Heart left ventricle (tissue), 16 donors: ENCODE results near the gene SLC8B1. TPM values are rescaled to one million over a fixed set of nuclear protein-coding genes. Genes with fewer than 3 reads are reported as not detected.
"Not testable (repeated sequence)": the region's sequence is repeated elsewhere in the genome, so short reads cannot be mapped to it uniquely, and the experiment has no call there.

Experiments
- ATAC-seq, 4 donors: fragments of 200-7000 bp; cut with Tn5 transposase; one replicate each; pipeline ENCODE4 v1.9.1; 2020 to 2022; ENCODE audit warnings: moderate library complexity in 4 of 4, mild to moderate bottlenecking in 3 of 4, moderate number of reproducible peaks in 1 of 4
- DNase-seq, 5 donors: peaks; one replicate each; pipeline ENCODE4 v3.0.0-alpha.2; 2020
- H3K27ac ChIP-seq, 12 donors: fragments of 200-600 bp; sonication (generic) in 4 of 12; one replicate each; pipeline versions ENCODE4 v1.5.0 to v1.8.0; 2016 to 2022; ENCODE audit warnings: mild to moderate bottlenecking in 2 of 12
- H3K27me3 ChIP-seq, 9 donors: fragments of 200-600 bp; sonication (generic) in 2 of 9; one replicate each; pipeline versions ENCODE4 v1.5.1 to v1.8.0; 2016 to 2022; ENCODE audit warnings: mild to moderate bottlenecking in 3 of 9
- H3K36me3 ChIP-seq, 9 donors: fragments of 200-600 bp; sonication (generic) in 2 of 9; one replicate each; pipeline versions ENCODE4 v1.5.0 to v1.8.0; 2018 to 2022; ENCODE audit warnings: mild to moderate bottlenecking in 2 of 9
- H3K4me1 ChIP-seq, 12 donors: fragments of 200-600 bp; sonication (generic) in 4 of 12; one replicate each; pipeline versions ENCODE4 v1.5.0 to v1.8.0; 2016 to 2022; ENCODE audit warnings: mild to moderate bottlenecking in 3 of 12
- H3K4me3 ChIP-seq, 12 donors: fragments of 200-600 bp; sonication (generic) in 4 of 12; one replicate each; pipeline versions ENCODE4 v1.5.0 to v1.8.0; 2017 to 2022; ENCODE audit warnings: mild to moderate bottlenecking in 9 of 12, moderate library complexity in 4 of 12
- H3K9me3 ChIP-seq, 12 donors: fragments of 200-600 bp; sonication (generic) in 4 of 12; one replicate each; pipeline versions ENCODE4 v1.5.0 to v1.8.0; 2016 to 2022; ENCODE audit warnings: mild to moderate bottlenecking in 1 of 12
- CTCF ChIP-seq, 12 donors: fragments of 200-600 bp; sonication (generic) in 4 of 12; IDR thresholded peaks; one replicate each; pipeline versions ENCODE4 v1.5.0 to v1.8.0; 2018 to 2022; ENCODE audit warnings: antibody characterized with exemption in 12 of 12, mild to moderate bottlenecking in 5 of 12
- POLR2A ChIP-seq, 2 donors: fragments of 450-650 bp; IDR thresholded peaks; one replicate each; pipeline ENCODE4 v1.6.1; 2017; ENCODE audit warnings: antibody characterized with exemption in 2 of 2, mild to moderate bottlenecking in 2 of 2, moderate library complexity in 2 of 2
- WGBS, 4 donors: extraction: QIAGEN DNeasy Blood & Tissue Kit in 2 of 4; methylation state at CpG; one replicate each; pipeline versions ENCODE4 v1.1.5 to v1.1.7; 2013 to 2018; 5-methylcytosine and 5-hydroxymethylcytosine counted together
- intact Hi-C, 10 donors: fragments of 100-400 bp; cut with DNase I; formaldehyde crosslinking; loops; one replicate each; pipeline versions ENCODE4 v1.11.1 to v1.14.2; 2022
- polyA plus RNA-seq, 2 donors: library from polyadenylated mRNA; stranded (reverse); fragments of 200-250 nt; gene quantifications; one replicate each; pipeline ENCODE4 v1.2.3, GENCODE V29; 2013
- total RNA-seq, 9 donors: library from RNA; depleted of rRNA in 2 of 9; stranded (reverse); fragments of >200 nt in 2 of 9; fragmentation: NEBNext Ultra II Directional in 3 of 9; extraction: Animal tissue kit (Norgen Biotek cat#: 25700) in 3 of 9; gene quantifications; one replicate each; pipeline versions ENCODE4 v1.1.0 to v1.2.4, GENCODE V29; 2016 to 2023
- donor health status: ischemic (EF 13 %, LVEDD 7.1; RV severe dilation, severe dysfunction).
- donor health status: healthy with polysubstance abuse.
- donor health status: DM: no; HTN: yes; CAD: no.
- donor health status: DM: no; HTN: no; CAD: no.
- donor health status: ischemic (EF 25% LVEDD 6.9; RV normal size, moderate dysfunction).
- donor health status: ischemic (EF 25% LVEDD 5.7; RV mildly dilated, moderate dysfunction).
- donor health status: healthy.
- donor health status: DM: yes; HTN: yes; CAD: no.
- donor health status: ischemic (EF 35%, LVEDD 5.7; RV mildly dilated, moderate dysfunction).
- donor health status: nonischemic (EF 11% LVEDD 7.7; RV severe dilation, severe dysfunction).
- donor health status: DM: yes; HTN: yes; CAD: no.
- donor health status: PGD.
- donor health status: ischemic (EF 29% LVEDD 5.4; RV normal size, mild dysfunction).
- donor health status: nonischemic (EF 23%, LVEDD 6.1; RV moderate dilation, normal function).

Gene SLC8B1
- total and polyA plus RNA-seq, 11 donors, result 8.8 to 33.2 (median 11.1) TPM

DNA sequence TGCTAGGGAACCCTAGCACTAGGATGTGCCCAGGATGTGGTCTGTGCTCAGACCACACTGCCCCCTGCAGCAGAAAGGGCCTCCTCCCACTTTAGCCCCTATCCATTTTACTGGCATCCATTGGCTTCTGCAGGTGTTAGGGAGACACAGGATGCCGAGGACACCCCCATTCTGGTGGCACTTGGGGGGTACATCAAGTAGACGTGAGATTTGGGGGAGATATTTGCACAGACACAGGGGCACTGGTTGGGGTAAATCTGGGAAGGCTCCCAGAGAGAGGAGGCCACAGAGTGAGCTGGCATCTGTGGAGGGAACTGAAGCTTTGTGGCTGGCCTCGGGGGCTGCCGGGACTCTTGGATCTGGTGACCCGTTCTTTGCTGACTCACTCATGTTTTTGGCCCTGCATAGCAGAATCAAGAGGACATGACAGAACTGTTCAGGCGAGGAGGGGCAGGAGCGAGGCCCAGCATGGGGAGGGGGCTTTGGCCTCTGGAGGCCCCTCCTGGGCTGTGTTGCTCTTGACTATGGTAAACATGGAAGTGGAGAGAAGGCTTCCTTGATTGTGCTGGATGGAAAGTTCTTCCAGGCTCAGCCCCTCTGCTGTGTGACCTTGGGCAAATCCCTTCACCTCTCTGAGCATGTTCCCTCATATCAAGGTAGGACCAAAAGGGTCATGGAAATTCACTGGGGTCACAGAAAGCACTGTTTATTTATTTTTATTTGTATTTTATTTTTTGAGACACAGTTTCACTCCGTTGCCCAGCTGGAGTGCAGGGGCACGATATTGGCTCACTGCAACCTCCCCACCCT is 25.2 kb upstream of the SLC8B1 start:
- H3K4me3 ChIP-seq, result peak overlapping the region in 8 of 12 donors; percentile 69 to 94 (median 78)
- DNase-seq (no peak), ATAC-seq (no peak)
- intact Hi-C loops, result loop anchor here in 4 of 10 donors (2.0 to 5.0 kb wide), 3 partner anchors 25 to 173 kb away; partner anchors contain the start of genes SLC8B1 (in 3 of the 4), DDX54 (in 1 of the 4) and RITA1 (in 1 of the 4)
- peaks cover 0 to 18% (median 0%) of the 10 kb centered on the region in 9 donors for H3K36me3 ChIP-seq
- TF ChIP-seq POLR2A (IDR thresholded peaks at IDR 0.05), result no peak
- TF ChIP-seq CTCF (IDR thresholded peaks at IDR 0.05), result peak in 1 of 12 donors; percentile 10
- H3K27me3 ChIP-seq, result no peaks in the 10 kb centered on the region
- H3K27ac ChIP-seq, result peak overlapping the region in 6 of 12 donors; percentile 20 to 93 (median 86)
- 69 to 76% (median 73%) methylated on average over 9 of the region's 9 CpGs for WGBS, 4 donors
- H3K4me1 ChIP-seq, result peaks cover 0 to 38% (median 10%) of the 10 kb centered on the region in 12 donors
- no peaks in the 10 kb centered on the region for H3K9me3 ChIP-seq

DNA sequence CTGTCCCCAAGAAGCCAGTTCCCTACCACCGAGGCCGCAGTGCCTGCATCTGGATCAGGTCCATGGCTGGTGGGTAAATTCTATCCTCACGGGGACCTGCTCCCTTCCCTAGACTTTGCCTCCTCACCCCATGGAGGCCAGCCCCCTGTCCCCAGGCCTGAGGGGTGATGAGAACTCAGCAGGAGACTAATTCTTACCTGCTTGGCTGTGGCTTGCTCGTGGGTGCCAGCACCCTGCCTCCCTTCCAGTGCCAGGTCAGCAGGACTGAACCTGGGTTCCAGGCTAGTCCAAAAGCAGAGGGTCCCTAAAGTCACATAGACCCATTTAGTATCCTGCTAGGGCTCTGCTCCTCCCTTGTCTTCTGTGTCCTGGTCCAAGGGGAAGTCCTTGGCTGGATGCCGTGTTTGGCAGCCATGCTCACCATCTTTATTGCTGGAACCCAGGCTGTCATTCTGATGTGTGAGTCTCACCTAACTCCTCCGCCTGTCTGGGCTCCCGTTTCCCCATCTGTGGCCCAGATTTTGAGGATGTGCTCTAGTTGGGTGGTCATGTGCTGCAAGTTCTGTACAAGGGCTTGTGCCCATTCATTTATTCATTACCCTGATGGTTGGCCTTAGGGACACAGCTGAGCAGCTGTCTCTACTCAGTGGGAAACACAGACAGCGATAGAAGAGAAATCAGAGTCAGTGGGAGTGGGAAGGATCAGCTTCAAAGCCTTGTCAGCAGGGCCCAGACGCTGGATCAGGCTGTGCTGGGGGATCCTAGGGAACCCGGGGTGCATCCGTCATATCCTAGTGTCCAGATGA is 24.4 kb upstream of the SLC8B1 start:
- intact Hi-C loops, result loop anchor here in 4 of 10 donors (2.0 to 5.0 kb wide), 3 partner anchors 25 to 172 kb away; partner anchors contain the start of genes SLC8B1 (in 3 of the 4), DDX54 (in 1 of the 4) and RITA1 (in 1 of the 4)
- ATAC-seq (peak in 3 of 4 donors; percentile 27 to 49 (median 49)), DNase-seq (peak; percentile 46 to 75 (median 64))
- H3K36me3 ChIP-seq, result peaks cover 0 to 13% (median 0%) of the 10 kb centered on the region in 9 donors
- TF ChIP-seq POLR2A (IDR thresholded peaks at IDR 0.05), result no peak
- no peak for TF ChIP-seq CTCF (IDR thresholded peaks at IDR 0.05)
- peak overlapping the region; percentile 18 to 93 (median 86) for H3K27ac ChIP-seq
- H3K4me3 ChIP-seq, result peak overlapping the region; percentile 47 to 94 (median 78)
- H3K27me3 ChIP-seq, result no peaks in the 10 kb centered on the region
- 33 to 46% (median 40%) methylated on average over 9 to 11 of the region's 11 CpGs for WGBS, 4 donors
- peaks cover 0 to 38% (median 10%) of the 10 kb centered on the region in 12 donors for H3K4me1 ChIP-seq
- no peaks in the 10 kb centered on the region for H3K9me3 ChIP-seq

DNA sequence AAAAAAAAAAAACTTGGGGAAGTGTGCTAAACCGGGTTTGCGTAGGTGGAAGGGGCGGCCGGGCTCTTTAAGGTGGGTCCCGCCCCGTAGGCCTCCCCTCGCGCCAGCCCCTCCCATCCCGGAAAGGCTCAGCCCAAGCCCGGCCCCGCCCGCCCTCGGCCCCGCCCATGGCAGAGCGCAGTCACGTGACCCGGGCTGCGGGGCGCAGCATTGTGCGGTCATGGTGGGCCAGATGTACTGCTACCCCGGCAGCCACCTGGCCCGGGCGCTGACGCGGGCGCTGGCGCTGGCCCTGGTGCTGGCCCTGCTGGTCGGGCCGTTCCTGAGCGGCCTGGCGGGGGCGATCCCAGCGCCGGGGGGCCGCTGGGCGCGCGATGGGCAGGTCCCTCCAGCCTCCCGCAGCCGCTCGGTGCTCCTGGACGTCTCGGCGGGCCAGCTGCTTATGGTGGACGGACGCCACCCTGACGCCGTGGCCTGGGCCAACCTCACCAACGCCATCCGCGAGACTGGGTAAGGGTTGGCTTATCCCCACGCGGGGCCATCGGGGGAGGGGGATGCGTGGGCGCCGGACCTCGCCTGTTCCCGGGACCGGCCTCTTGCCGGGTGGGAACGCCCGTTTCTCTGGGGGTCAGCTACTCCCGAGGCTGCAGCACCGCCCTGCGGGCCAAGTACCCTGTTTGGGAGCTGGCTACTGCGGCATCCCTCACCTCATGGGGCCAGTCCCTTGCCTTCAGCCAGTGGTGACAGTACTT is 23.6 kb upstream of the SLC8B1 start, which contains the start of gene PLBD2:
Gene PLBD2 (plus strand): TSS at position 207 of the 752 bp plus-strand sequence. CDS start 14 bp downstream, at position 221.
- Histone ChIP-seq H3K27ac (peak within 1 kb of the TSS; percentile 47 to 93 (median 86)), H3K27me3 (no peaks in the 10 kb centered on the region), H3K4me3 (peak within 1 kb of the TSS; percentile 47 to 94 (median 78)), H3K9me3 (no peaks in the 10 kb centered on the region), H3K4me1 (peaks cover 0 to 38% (median 10%) of the 10 kb centered on the region in 12 donors), H3K36me3 (peaks cover 0 to 13% (median 0%) of the 10 kb centered on the region in 9 donors)
- TF ChIP-seq CTCF (IDR thresholded peaks at IDR 0.05) (no peak), POLR2A (IDR thresholded peaks at IDR 0.05) (peak in 1 of 2 donors; percentile 81)
- peak; percentile 95 to 97 (median 95) for DNase-seq
- WGBS, 4 donors, result 0 to 1% (median 1%) methylated on average over 14 to 67 of the region's 67 CpGs
- peak; percentile 96 to 98 (median 96) for ATAC-seq
- intact Hi-C loops, result loop anchor here in 4 of 10 donors (1.0 to 5.0 kb wide), 4 partner anchors 23 to 171 kb away; partner anchors contain the start of genes SLC8B1 (in 4 of the 4), DDX54 (in 1 of the 4) and RITA1 (in 1 of the 4)

GRCh38 chr12:113354192-113354591 is 19.3 kb upstream of the SLC8B1 start:
- 86 to 93% (median 90%) methylated on average over 7 of the region's 7 CpGs for WGBS, 4 donors
- not testable (repeated sequence) for ATAC-seq, H3K27me3 ChIP-seq, H3K27ac ChIP-seq, H3K36me3 ChIP-seq, DNase-seq, H3K9me3 ChIP-seq, H3K4me3 ChIP-seq
- intact Hi-C loops, result loop anchor here in 1 of 10 donors (2.0 kb wide), 1 partner anchor 17 kb away; no protein-coding TSS in a partner anchor
- peaks cover 0 to 11% (median 5%) of the 10 kb centered on the region in 12 donors for H3K4me1 ChIP-seq
